ENCODE results near the gene SLC5A11. TPM values are rescaled to one million over a fixed set of nuclear protein-coding genes. Genes with fewer than 3 reads are reported as not detected.

The SLC5A11 gene
- total and polyA plus RNA-seq, 2 donors from 2014 or later, result 1.2 to 2.1 TPM

DNA sequence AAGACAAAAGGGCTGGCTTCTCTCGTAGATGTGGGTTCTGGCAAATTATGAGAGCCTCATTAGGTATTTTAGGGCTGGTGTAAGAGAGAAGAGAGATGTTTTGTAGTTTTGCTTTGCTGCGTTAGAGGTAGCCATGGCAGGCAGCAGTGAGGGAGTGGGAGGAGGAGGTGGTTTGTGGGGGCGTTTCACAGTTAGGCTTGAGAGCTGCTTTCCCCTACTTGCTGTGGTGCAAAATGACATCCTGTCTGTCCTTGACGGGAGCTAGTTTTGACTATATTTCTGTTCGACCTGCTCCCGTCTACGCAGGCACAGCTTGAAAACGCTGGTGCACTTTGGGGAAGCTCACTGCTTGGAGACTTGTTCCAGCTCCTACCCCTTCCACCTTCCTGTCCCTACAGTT is 75.5 kb downstream of the SLC5A11 start:
- DNase-seq (no peak), FAIRE-seq (no peak)
- H3K4me1 ChIP-seq (ENCODE audit: control insufficient read depth in 2 of 3, insufficient read depth in 2 of 3, low read depth in 1 of 3, low read length in 3 of 3), result no peaks in the 10 kb centered on the region
- peaks cover 2 to 36% (median 21%) of the 10 kb centered on the region in 3 donors for H3K36me3 ChIP-seq (ENCODE audit: control insufficient read depth in 2 of 3, insufficient read depth in 3 of 3, low read length in 3 of 3)
- H3K27ac ChIP-seq (ENCODE audit: low read depth in 2 of 2, low read length in 2 of 2), result no peak overlapping the region
- H3K4me3 ChIP-seq (ENCODE audit: low read length in 3 of 3), result no peak overlapping the region
- TF ChIP-seq, protein P1, sequence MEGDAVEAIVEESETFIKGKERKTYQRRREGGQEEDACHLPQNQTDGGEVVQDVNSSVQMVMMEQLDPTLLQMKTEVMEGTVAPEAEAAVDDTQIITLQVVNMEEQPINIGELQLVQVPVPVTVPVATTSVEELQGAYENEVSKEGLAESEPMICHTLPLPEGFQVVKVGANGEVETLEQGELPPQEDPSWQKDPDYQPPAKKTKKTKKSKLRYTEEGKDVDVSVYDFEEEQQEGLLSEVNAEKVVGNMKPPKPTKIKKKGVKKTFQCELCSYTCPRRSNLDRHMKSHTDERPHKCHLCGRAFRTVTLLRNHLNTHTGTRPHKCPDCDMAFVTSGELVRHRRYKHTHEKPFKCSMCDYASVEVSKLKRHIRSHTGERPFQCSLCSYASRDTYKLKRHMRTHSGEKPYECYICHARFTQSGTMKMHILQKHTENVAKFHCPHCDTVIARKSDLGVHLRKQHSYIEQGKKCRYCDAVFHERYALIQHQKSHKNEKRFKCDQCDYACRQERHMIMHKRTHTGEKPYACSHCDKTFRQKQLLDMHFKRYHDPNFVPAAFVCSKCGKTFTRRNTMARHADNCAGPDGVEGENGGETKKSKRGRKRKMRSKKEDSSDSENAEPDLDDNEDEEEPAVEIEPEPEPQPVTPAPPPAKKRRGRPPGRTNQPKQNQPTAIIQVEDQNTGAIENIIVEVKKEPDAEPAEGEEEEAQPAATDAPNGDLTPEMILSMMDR (IDR thresholded peaks at IDR 0.05; ENCODE audit: borderline replicate concordance, extremely low read depth, insufficient read depth), result no peak
- no peaks in the 10 kb centered on the region for H3K27me3 ChIP-seq (ENCODE audit: control insufficient read depth, insufficient read depth, low read length)
- no peak overlapping the region for H3K9ac ChIP-seq (ENCODE audit: low read length in 3 of 3)
- intact Hi-C loops (cut with DNase I), result no loop called here
- H3K9me3 ChIP-seq (ENCODE audit: control insufficient read depth in 2 of 3, insufficient read depth in 1 of 3, low read length in 3 of 3), result no peaks in the 10 kb centered on the region

DNA sequence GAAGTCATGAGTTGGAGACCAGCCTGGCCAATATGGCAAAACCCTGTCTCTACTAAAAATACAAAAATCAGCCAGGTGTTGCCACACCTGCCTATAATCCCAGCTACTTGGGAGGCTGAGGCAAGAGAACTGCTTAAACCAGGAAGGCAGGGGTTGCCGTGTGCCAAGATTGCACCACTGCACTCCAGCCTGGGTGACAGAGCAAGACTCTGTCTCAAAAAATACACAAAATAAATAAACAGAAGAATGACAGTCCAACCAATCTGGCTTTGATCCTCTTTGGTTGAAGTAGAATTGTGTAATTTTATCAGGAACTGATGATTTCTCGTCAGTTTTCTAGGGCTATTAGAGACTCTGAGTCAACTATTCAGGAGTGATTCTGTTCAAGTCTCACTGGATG is 79.4 kb downstream of the SLC5A11 start:
- FAIRE-seq (no peak), DNase-seq (no peak)
- H3K4me3 ChIP-seq (ENCODE audit: low read length in 3 of 3), result no peak overlapping the region
- H3K4me1 ChIP-seq (ENCODE audit: control insufficient read depth in 2 of 3, insufficient read depth in 2 of 3, low read depth in 1 of 3, low read length in 3 of 3), result no peaks in the 10 kb centered on the region
- H3K9me3 ChIP-seq (ENCODE audit: control insufficient read depth in 2 of 3, insufficient read depth in 1 of 3, low read length in 3 of 3), result no peaks in the 10 kb centered on the region
- intact Hi-C loops (cut with DNase I), result no loop called here
- no peak overlapping the region for H3K9ac ChIP-seq (ENCODE audit: low read length in 3 of 3)
- H3K27ac ChIP-seq (ENCODE audit: low read depth in 2 of 2, low read length in 2 of 2), result no peak overlapping the region
- H3K27me3 ChIP-seq (ENCODE audit: control insufficient read depth, insufficient read depth, low read length), result no peaks in the 10 kb centered on the region
- TF ChIP-seq, protein P1 (IDR thresholded peaks at IDR 0.05; ENCODE audit: borderline replicate concordance, extremely low read depth, insufficient read depth), result no peak
- peaks cover 2 to 24% (median 13%) of the 10 kb centered on the region in 3 donors for H3K36me3 ChIP-seq (ENCODE audit: control insufficient read depth in 2 of 3, insufficient read depth in 3 of 3, low read length in 3 of 3)

DNA sequence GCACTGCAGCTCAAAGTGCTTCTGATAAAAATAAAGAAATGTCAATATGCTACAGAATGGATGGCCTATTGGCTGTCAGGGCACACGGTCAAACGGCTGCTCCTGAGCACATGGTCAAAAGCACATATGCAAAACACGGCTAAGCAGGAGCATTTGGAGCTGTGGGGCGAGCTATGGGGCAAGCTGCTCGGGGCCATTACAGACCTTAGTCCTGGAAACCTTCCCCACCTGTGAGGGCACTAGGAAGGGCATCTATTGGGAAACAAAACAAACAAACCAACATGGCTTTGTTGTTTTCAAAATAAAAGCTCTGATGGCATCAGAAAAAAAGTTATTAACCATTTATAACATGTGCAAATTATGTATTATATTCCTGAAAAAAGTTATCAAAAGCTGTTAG is 83.6 kb downstream of the SLC5A11 start:
- Histone ChIP-seq H3K27me3 (ENCODE audit: control insufficient read depth, insufficient read depth, low read length) (no peaks in the 10 kb centered on the region), H3K9me3 (ENCODE audit: control insufficient read depth in 2 of 3, insufficient read depth in 1 of 3, low read length in 3 of 3) (no peaks in the 10 kb centered on the region), H3K4me3 (ENCODE audit: low read length in 3 of 3) (no peak overlapping the region), H3K9ac (ENCODE audit: low read length in 3 of 3) (no peak overlapping the region), H3K4me1 (ENCODE audit: control insufficient read depth in 2 of 3, insufficient read depth in 2 of 3, low read depth in 1 of 3, low read length in 3 of 3) (no peaks in the 10 kb centered on the region), H3K36me3 (ENCODE audit: control insufficient read depth in 2 of 3, insufficient read depth in 3 of 3, low read length in 3 of 3) (peaks cover 0 to 32% (median 15%) of the 10 kb centered on the region in 3 donors), H3K27ac (ENCODE audit: low read depth in 2 of 2, low read length in 2 of 2) (no peak overlapping the region)
- no peak for DNase-seq
- intact Hi-C loops (cut with DNase I), result no loop called here
- TF ChIP-seq, protein P1 (IDR thresholded peaks at IDR 0.05; ENCODE audit: borderline replicate concordance, extremely low read depth, insufficient read depth), result no peak
- no peak for FAIRE-seq

DNA sequence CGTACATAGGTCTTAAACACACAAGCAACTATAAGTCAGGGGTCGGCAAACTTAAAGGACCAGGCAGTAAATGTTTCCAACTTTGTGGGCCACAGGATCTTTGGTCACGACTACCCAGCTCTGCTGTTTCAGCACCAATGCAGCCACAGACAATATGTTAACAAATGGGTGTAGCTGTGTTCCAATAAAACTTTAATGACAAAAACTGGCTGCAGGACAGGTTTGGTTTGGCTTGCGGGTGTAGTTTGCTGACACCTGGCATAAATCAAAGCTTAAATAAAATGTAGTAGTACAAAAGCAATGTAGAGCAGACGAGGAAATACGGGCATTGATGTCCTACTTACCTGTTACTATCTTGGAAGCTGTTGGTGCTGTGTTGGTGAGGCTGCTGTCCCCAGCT is 84.7 kb downstream of the SLC5A11 start:
- Histone ChIP-seq H3K9ac (ENCODE audit: low read length in 3 of 3) (no peak overlapping the region), H3K36me3 (ENCODE audit: control insufficient read depth in 2 of 3, insufficient read depth in 3 of 3, low read length in 3 of 3) (peaks cover 0 to 40% (median 19%) of the 10 kb centered on the region in 3 donors), H3K4me3 (ENCODE audit: low read length in 3 of 3) (no peak overlapping the region), H3K27me3 (ENCODE audit: control insufficient read depth, insufficient read depth, low read length) (no peaks in the 10 kb centered on the region), H3K27ac (ENCODE audit: low read depth in 2 of 2, low read length in 2 of 2) (no peak overlapping the region), H3K4me1 (ENCODE audit: control insufficient read depth in 2 of 3, insufficient read depth in 2 of 3, low read depth in 1 of 3, low read length in 3 of 3) (no peaks in the 10 kb centered on the region), H3K9me3 (ENCODE audit: control insufficient read depth in 2 of 3, insufficient read depth in 1 of 3, low read length in 3 of 3) (no peaks in the 10 kb centered on the region)
- intact Hi-C loops (cut with DNase I), result no loop called here
- TF ChIP-seq, protein P1 (IDR thresholded peaks at IDR 0.05; ENCODE audit: borderline replicate concordance, extremely low read depth, insufficient read depth), result no peak
- FAIRE-seq (no peak), DNase-seq (no peak)

Data from kidney (tissue), 14 donors.